Stimulated activated CD4-positive, alpha-beta T cell treated with anti-CD3 and anti-CD28 coated beads, TNF-alpha, amount 100 ng/mL, for 24 hours (primary cell): ENCODE data around the gene ZC3H13.
A peak's percentile ranks its signal among the peaks of the same experiment; 100 is the strongest.

Experiments used
- DNase-seq, 3 experiments: peaks; one replicate each; pipeline ENCODE4 v3.0.0-alpha.2; 2020; ENCODE audit warnings: low read depth in 3 of 3

The ZC3H13 gene

DNA sequence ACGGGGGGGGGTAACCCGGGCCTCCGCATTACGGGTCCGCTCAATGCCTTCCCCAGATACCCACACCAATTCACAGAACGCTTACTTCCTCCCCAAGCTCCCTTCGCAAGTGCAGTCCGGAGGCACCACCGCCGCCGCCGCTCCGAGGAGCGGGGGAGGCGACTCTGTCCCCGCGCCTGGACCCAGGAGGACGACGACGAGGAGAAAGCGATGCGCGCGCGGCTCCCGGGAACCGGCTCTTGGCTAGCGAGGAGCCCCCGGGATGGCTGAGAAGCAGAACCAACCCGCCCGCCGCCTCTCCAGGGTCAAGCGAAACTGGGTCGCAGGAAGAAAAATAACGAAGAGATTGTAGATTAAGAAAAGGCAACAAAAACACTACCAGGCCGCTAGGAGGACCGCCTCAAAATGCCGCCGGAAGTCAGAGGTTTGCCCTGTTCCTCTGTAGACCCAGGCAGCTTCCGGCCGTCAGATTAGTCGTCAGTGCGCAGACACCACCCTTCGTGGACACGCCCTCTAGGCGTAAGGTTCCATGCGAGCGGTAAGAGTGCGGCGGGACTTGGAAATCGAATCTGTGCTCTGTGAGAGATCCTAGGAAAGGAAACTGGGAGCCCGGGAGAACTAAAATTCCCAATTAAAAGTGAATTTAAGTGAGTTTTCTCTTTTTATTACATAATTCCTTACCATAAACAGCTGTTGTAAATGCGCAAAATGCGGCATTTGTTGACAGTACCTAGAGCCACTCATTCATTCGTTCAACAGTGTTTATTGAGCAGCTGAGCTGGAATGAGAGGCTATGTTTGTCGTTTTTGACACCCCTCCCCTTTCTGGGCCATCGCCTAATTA, at the start of gene ZC3H13:
ZC3H13 (minus strand) TSS at position 428 of the 843 bp plus-strand sequence. CDS start 7,239 bp downstream, outside the sequence.
- peak; percentile 83 to 90 (median 89) for DNase-seq

- DNase-seq = no peak
Measured at GRCh38 chr13:46102255-46102605, 49.7 kb upstream of the ZC3H13 start.

- no peak for DNase-seq
Measured at GRCh38 chr13:46101484-46102254, 49.1 kb upstream of the ZC3H13 start.

DNA sequence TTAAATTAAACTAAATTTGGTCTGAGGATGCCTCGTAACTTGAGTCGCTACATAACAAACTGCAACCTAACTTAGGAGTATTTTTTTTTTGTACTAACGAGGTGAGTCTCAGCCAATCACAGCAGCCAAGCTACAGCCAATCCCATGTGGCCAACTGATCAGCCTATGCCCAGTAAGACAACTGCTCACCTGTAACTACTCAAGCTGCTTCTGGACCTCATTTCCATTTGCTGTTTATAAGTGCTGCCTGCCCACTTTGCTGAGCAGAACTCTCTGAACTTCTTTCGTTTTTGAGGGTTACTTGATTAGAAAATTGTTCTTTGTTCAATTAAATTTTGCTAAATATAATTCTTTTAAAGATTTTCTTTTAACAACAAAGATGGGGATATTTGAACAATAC, 48.5 kb upstream of the ZC3H13 start:
- no peak for DNase-seq

GRCh38 chr13:46100191-46100815, 47.8 kb upstream of the ZC3H13 start:
- no peak for DNase-seq

DNA sequence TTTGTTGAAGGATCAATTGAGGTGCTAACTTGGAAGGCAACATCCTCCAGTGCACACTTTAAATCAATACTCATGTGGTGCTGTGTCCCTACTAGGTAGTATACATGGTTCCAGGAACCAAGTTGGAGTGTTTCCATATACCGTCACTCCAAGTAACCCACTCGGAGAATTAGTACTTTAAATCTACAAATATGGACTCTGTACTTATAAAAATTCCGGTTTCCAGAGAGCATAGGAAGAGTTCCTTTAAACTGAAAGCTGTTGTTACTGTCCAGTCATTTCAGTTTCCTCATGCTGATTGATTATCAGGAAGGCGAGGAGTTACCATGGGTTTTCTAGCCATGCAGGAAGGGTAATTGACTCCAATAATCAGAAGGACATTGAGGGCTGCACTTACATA, 45.1 kb upstream of the ZC3H13 start:
- no peak for DNase-seq

- no peak for DNase-seq
Measured at GRCh38 chr13:46097015-46097414, 44.5 kb upstream of the ZC3H13 start.

GRCh38 chr13:46094478-46094877, 41.9 kb upstream of the ZC3H13 start:
- no peak for DNase-seq

GRCh38 chr13:46088821-46089562, 36.4 kb upstream of the ZC3H13 start:
- DNase-seq = no peak

GRCh38 chr13:46087481-46087880, 34.9 kb upstream of the ZC3H13 start:
- DNase-seq = no peak

DNA sequence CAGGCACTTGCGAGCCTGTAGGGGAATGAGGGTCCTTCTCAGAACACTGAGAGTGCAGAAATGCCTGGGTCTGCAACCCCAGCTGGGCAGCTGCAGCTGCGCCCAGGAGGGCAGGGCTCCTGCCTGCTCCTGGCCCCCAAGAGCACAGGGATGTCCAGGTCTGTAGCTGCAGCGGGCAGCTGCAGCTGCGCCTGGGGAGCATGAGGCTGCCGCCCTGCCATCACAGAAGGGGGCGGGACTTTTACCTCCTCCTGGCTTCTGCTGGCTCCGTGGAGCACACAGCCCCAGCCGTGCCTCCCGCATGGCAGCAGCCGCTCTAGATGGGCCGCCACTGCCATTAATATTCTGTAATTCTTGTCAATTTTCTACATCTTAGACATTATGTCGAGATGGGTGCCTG, 34.4 kb upstream of the ZC3H13 start:
- no peak for DNase-seq

DNA sequence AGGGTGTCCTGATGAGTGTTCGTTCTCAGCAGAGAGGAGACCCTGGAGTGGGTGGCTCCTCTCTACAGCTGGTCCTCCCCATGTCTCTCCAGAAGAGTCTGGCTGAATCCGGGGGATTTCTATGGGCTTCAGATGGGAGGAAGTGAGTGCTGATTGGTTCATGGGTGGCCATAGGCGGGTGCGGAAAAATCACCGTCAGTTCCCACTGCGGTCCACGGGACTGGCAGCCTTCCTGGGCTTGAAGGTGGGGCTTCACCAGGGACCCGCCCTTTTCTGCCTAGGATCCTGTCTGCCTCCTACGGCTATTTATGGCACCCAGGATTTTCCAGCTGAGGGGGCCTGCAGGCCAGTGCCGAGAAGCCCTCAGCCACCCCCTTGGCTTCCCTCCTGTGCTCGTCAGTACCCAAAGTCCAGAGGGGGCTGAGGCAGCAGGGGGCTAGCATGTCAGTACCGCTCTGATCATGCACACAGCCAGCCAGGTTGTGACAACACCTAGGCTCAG, 33.9 kb upstream of the ZC3H13 start:
- no peak for DNase-seq

- DNase-seq = no peak
Measured at GRCh38 chr13:46085737-46086136, 33.2 kb upstream of the ZC3H13 start.

DNA sequence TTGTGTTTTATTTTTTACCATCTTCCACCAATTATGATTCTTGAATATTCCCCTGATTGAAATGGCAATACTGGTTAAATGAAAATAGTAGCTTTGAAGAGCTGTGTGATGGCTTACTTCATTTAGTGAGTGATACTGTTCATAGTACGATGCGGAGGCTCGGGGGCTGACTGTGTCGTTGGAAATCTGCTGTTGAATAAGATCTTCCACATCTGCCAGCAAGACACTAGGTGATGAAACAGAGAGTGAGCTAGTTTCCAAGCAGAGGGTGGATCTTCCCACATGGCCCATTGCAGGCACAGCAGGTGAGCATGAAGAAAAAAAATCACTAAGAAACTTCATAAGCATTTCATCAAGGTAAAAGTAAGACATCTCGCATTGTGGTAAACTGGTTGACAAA, 29.8 kb upstream of the ZC3H13 start:
- DNase-seq = no peak

- no peak for DNase-seq
Measured at GRCh38 chr13:46079770-46080169, 27.2 kb upstream of the ZC3H13 start.

DNA sequence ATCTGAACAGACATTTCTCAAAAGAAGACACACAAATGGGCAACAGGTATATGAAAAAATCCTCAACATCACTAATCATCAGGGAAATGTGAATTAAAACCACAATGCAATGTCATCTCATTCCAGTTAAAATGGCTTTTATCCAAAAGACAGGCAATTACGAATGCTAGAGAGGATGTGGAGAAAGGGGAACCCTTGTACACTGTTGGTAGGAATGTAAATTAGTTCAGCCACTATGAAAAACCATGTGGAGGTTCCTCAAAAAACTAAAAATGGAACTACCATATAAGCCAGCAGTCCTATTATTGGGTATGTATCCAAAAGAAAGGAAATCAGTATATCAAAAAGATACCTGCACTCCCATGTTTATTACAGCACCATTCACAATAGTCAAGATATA, 24.7 kb upstream of the ZC3H13 start:
- no peak for DNase-seq

GRCh38 chr13:46076827-46077226, 24.3 kb upstream of the ZC3H13 start:
- DNase-seq = no peak

DNA sequence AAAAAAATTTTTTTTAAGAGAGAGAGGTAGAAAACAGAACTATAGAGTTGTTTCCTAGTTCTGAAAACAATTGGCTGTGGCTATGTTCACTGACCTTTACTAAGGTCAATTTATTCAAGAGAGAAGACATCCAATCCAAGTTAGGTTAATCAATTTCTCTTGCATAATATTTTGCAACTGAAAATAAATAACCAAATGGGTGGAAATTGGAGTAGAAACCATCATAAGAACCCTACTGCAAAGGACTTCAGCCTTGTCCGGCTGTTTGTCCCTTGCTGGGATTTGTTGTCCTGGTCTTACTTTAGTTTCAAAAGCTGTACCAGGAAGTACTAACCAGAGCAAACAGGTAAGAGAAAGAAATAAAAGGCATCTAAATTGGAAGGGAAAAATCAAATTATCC, 23.3 kb upstream of the ZC3H13 start:
- DNase-seq = no peak

- DNase-seq = no peak
Measured at GRCh38 chr13:46071590-46072249, 19.2 kb upstream of the ZC3H13 start.

DNA sequence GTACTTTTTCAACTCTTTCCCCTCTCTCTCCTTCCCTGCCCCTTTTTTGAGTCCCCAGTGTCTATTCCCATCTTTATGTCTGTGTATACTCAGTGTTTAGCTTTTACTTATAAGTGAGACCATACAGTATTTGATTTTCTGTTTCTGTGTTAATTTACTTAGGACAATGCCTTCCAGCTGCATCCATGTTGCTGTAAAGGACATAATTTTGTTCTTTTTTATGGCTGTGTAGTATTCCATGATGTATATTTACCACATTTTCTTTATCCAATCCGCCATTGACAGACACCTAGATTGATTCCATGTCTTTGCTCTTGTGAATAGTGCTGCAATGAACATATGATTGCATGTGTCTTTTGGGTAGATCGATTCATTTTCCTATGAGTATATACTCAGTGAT, 10.7 kb upstream of the ZC3H13 start:
- DNase-seq = no peak

DNA sequence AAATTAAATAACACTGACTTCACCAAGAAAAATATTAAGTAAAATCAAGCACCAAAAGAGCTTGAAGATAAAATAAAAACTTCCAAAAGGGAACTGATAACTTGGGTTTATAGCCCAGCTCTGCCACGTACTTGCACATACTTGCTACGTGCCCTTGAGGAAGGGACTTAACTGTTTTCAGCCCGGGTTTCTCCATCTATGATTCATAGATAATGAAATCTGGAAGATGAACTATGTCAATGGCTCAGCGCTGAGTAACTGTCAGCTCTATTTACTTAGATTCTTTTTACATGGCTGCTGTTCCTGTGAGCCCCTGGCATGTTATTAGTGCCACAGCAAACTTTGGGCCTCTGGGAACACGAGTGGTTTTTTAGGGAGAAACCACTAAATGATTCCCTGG, 9.6 kb upstream of the ZC3H13 start:
- no peak for DNase-seq
